Lung (tissue), 12 donors: ENCODE results near the gene BCO2. TPM values are rescaled to one million over a fixed set of nuclear protein-coding genes. Genes with fewer than 3 reads are reported as not detected.

Experiments
- ATAC-seq: fragments of 200-7000 bp; cut with Tn5 transposase; one replicate; pipeline ENCODE4 v1.9.1; 2020; ENCODE audit warnings: moderate number of reproducible peaks; ENCODE audit not compliant: insufficient read depth, low FRiP score
- DNase-seq, 3 donors: peaks; one replicate each; pipeline ENCODE4 v3.0.0-alpha.2; 2013 to 2017
- H3K27ac ChIP-seq, 2 donors: one replicate each; pipeline ENCODE4 v1.5.1; 2013; ENCODE audit warnings: mild to moderate bottlenecking in 2 of 2, moderate library complexity in 2 of 2, control low read depth in 1 of 2, inconsistent platforms in 1 of 2, low read depth in 1 of 2, low read length in 1 of 2
- H3K27me3 ChIP-seq, 3 donors: one replicate each; pipeline ENCODE4 v1.5.1; 2013; ENCODE audit warnings: low read length in 2 of 3; ENCODE audit not compliant: control insufficient read depth in 3 of 3, insufficient read depth in 3 of 3
- H3K36me3 ChIP-seq, 4 donors: one replicate each; pipeline ENCODE4 v1.5.1; 2013; ENCODE audit warnings: low read length in 4 of 4, mild to moderate bottlenecking in 1 of 4, moderate library complexity in 1 of 4; ENCODE audit not compliant: control insufficient read depth in 4 of 4, insufficient read depth in 4 of 4
- H3K4me1 ChIP-seq, 5 donors: one replicate each; pipeline ENCODE4 v1.5.1; 2013; ENCODE audit warnings: low read length in 5 of 5, mild to moderate bottlenecking in 2 of 5, moderate library complexity in 1 of 5; ENCODE audit not compliant: control insufficient read depth in 5 of 5, insufficient read depth in 5 of 5
- H3K4me3 ChIP-seq: one replicate; pipeline ENCODE4 v1.5.1; 2013; ENCODE audit warnings: mild to moderate bottlenecking, control low read depth, moderate library complexity
- H3K9ac ChIP-seq, 2 donors: one replicate each; pipeline ENCODE4 v1.5.1; 2013; ENCODE audit warnings: low read length in 2 of 2, control low read depth in 1 of 2; ENCODE audit not compliant: insufficient read depth in 1 of 2
- H3K9me3 ChIP-seq, 4 donors: one replicate each; pipeline ENCODE4 v1.5.1; 2013; ENCODE audit warnings: low read length in 3 of 4, mild to moderate bottlenecking in 1 of 4, moderate library complexity in 1 of 4; ENCODE audit not compliant: control insufficient read depth in 4 of 4, insufficient read depth in 3 of 4
- CTCF ChIP-seq: IDR thresholded peaks from 2 replicates; pipeline ENCODE4 v1.5.1; 2012; ENCODE audit warnings: mild to moderate bottlenecking; ENCODE audit errors: control extremely low read depth, extremely low read depth
- WGBS, 2 donors: extraction: QIAGEN DNeasy Blood & Tissue Kit; methylation state at CpG; one replicate each; pipeline ENCODE4 v1.1.7; 2013; 5-methylcytosine and 5-hydroxymethylcytosine counted together
- polyA plus RNA-seq, 2 donors: library from polyadenylated mRNA; stranded (reverse); fragments of 200-250 nt; gene quantifications; one replicate each; pipeline ENCODE4 v1.2.1, GENCODE V29; 2013
- total RNA-seq, 2 donors: library from RNA; depleted of rRNA in 1 of 2; stranded (reverse); fragments of >200 nt in 1 of 2; gene quantifications; one replicate each; pipeline ENCODE4 v1.2.1, GENCODE V29; 2014 to 2021
- donor health status: control.
- donor health status: control.
- donor health status: Bipolar disorder and iron deficiency.
- donor health status: healthy.
- donor health status: DM: yes; HTN: yes; CAD: no.

Gene BCO2
- total and polyA plus RNA-seq, 4 donors = 2.8 to 20.3 (median 6.7) TPM

- no peak for ATAC-seq
- no peak for DNase-seq
- 16 to 25% methylated on average over 2 of the region's 2 CpGs for WGBS, 2 donors
- no peak overlapping the region for H3K9ac ChIP-seq
- no peaks in the 10 kb centered on the region for H3K36me3 ChIP-seq
- H3K4me1 ChIP-seq = no peaks in the 10 kb centered on the region
- no peak for TF ChIP-seq CTCF
- H3K4me3 ChIP-seq = no peak overlapping the region
- no peak overlapping the region for H3K27ac ChIP-seq
- H3K27me3 ChIP-seq = no peaks in the 10 kb centered on the region
- H3K9me3 ChIP-seq = no peaks in the 10 kb centered on the region
These were observed 24.9 kb downstream of the BCO2 start for GRCh38 chr11:112200252-112200651.

GRCh38 chr11:112206071-112206470 lies 30.8 kb downstream of the BCO2 start:
- peaks cover 0 to 3% (median 0%) of the 10 kb centered on the region in 4 donors for H3K36me3 ChIP-seq
- no peaks in the 10 kb centered on the region for H3K9me3 ChIP-seq
- DNase-seq (no peak), ATAC-seq (no peak)
- no peaks in the 10 kb centered on the region for H3K27me3 ChIP-seq
- H3K4me3 ChIP-seq = no peak overlapping the region
- H3K27ac ChIP-seq = no peak overlapping the region
- no peak overlapping the region for H3K9ac ChIP-seq
- peaks cover 0 to 4% (median 0%) of the 10 kb centered on the region in 5 donors for H3K4me1 ChIP-seq
- TF ChIP-seq CTCF = no peak
- 93 to 96% methylated on average over 23 of the region's 23 CpGs for WGBS, 2 donors

- no peak overlapping the region for H3K4me3 ChIP-seq
- 82 to 90% methylated on average over 1 of the region's 1 CpG for WGBS, 2 donors
- no peak overlapping the region for H3K9ac ChIP-seq
- no peaks in the 10 kb centered on the region for H3K36me3 ChIP-seq
- H3K9me3 ChIP-seq = no peaks in the 10 kb centered on the region
- no peak for DNase-seq
- no peak for TF ChIP-seq CTCF
- no peaks in the 10 kb centered on the region for H3K27me3 ChIP-seq
- H3K27ac ChIP-seq = no peak overlapping the region
- no peak for ATAC-seq
- H3K4me1 ChIP-seq = peaks cover 0 to 6% (median 3%) of the 10 kb centered on the region in 5 donors
These were observed 35.6 kb downstream of the BCO2 start for GRCh38 chr11:112210890-112211289.

GRCh38 chr11:112211536-112211935 lies 36.2 kb downstream of the BCO2 start:
- no peak overlapping the region for H3K4me3 ChIP-seq
- peaks cover 0 to 7% (median 5%) of the 10 kb centered on the region in 5 donors for H3K4me1 ChIP-seq
- WGBS, 2 donors = 39 to 45% methylated on average over 2 of the region's 2 CpGs
- no peaks in the 10 kb centered on the region for H3K27me3 ChIP-seq
- no peak for TF ChIP-seq CTCF
- no peaks in the 10 kb centered on the region for H3K9me3 ChIP-seq
- ATAC-seq = no peak
- H3K9ac ChIP-seq = no peak overlapping the region
- no peak overlapping the region for H3K27ac ChIP-seq
- H3K36me3 ChIP-seq = no peaks in the 10 kb centered on the region
- DNase-seq = no peak
